ENCODE results near the gene ABHD3. TPM values are rescaled to one million over a fixed set of nuclear protein-coding genes. Genes with fewer than 3 reads are reported as not detected.

ABHD3 gene
- 3.7 and 13.2 TPM in 2 replicates for total RNA-seq

GRCh38 chr18:21704603-21705364 is at the start of gene ABHD3:
Gene ABHD3 (minus strand): TSS chr18:21704774. CDS start chr18:21704665, 109 bp downstream.

GRCh38 chr18:21740538-21741311 is 36.2 kb upstream of the ABHD3 start, which contains the start of gene MIB1:
Gene MIB1 (plus strand): TSS chr18:21740792. CDS start chr18:21741584, 792 bp downstream.

DNA sequence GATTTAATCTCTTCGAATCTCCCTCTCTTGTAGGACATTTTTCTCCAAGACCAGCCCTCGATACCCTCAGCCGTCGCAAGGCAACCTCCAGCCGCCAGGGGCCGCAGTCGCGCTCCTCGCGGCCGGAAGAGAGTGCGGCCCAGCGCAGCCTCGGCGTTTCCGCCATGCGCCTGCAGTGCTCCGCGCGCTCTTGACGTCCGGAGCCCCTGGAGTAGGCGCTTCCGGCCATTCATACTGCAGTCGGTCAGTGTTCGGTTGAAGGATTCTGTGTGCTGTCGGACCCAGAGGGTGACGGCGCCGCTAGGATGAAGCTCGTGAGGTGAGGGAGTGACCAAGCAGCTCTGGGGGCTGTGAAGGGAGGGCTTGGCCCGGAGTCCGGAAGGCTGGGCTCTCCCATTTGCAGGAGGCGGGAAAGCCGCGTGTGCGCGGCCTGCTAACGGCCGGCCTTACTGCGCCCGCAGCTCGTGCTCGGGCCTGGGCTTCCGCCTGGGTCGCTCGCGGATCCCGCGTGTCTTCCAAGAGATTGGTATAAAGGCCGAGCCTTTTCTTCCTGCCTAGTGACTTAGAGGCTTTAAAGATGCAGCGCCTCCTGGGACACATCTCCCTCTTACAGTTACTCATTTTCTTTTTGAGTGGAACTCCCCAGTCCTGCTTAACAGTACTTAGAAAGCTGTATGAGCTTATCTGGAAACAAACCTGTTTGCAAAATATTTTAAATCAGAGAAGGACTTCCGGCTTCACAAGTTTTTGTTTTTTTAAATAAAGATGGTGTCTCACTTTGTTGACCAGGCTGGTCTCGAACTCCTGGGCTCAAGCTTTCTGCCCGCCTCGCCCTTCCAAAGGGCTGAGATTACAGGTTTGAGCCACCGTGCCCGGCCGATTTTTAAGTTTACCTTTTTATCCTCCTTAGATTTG is 92.2 kb downstream of the ABHD3 start, which contains the start of gene SNRPD1:
SNRPD1 (plus strand) TSS at position 190 of the 915 bp plus-strand sequence; CDS start at position 306, 116 bp downstream.

Other genes with a start within 250 kb of the ABHD3 start
- 9.5 and 10.6 TPM in 2 replicates for gene ESCO1, start 104.1 kb downstream of the ABHD3 start, total RNA-seq
- gene SNRPD1, start 92.5 kb downstream of the ABHD3 start, total RNA-seq = 4.2 and 8.6 TPM in 2 replicates
- gene MIB1, start 36.0 kb upstream of the ABHD3 start, total RNA-seq = 21.4 and 23.6 TPM in 2 replicates